Adipose tissue (tissue), 3 donors: Measurements from ENCODE around the gene ASB10. TPM values are rescaled to one million over a fixed set of nuclear protein-coding genes. Genes with fewer than 3 reads are reported as not detected.

ENCODE experiments used
- H3K27ac ChIP-seq: one replicate; pipeline ENCODE4 v1.5.1; 2013; ENCODE audit warnings: low read depth, low read length
- WGBS, 3 donors: extraction: QIAGEN DNeasy Blood & Tissue Kit; methylation state at CpG; one replicate each; pipeline ENCODE4 v1.1.7; 2013; 5-methylcytosine and 5-hydroxymethylcytosine counted together
- polyA plus RNA-seq, 3 donors: library from polyadenylated mRNA; stranded (reverse); fragments of 200-250 nt; gene quantifications; one replicate each; pipeline ENCODE4 v1.2.3, GENCODE V29; 2013
- donor health status: healthy with polysubstance abuse.
- donor health status: Bipolar disorder and iron deficiency.
- donor health status: healthy.

Gene ASB10
- polyA plus RNA-seq, 3 donors, result not detected

DNA sequence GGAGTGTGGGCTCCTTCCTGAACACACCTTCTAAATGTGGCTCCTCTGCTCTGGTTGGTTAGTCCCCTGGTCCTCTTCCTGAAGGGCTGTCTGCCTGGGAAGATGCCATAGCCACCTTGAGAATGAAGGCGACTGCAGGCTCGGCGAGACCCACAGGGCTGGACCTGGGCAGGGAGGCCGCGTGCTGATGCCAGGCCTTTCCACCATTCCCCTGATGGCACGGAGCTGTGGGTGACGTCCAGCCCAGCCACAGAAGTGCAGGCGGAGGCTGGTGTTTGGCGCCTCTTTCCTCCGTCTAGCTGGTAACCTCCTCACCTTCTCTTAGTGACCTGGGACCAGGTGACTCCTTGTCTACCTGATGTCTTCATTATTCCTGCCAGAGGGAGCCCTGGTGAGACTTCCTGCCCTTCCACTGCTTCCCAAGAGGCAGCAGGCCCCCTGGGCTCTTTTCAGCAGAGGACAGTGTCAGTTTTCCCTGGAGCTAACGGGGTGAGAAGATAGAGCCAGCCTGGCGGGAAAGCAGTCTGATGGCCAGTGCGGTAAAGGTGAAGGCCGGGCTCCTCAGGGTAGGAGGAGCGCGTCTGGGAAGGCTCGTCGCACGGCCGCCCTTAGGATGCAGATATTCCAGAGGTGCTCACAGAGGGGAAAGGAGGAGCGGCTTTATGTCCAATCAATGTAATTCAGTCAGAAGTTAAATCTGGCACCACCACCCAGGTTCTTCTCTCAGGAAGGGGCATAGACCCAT lies 54.4 kb downstream of the ASB10 start:
- H3K27ac ChIP-seq, result no peak overlapping the region
- WGBS, 3 donors, result 94 to 96% (median 95%) methylated on average over 21 of the region's 21 CpGs

DNA sequence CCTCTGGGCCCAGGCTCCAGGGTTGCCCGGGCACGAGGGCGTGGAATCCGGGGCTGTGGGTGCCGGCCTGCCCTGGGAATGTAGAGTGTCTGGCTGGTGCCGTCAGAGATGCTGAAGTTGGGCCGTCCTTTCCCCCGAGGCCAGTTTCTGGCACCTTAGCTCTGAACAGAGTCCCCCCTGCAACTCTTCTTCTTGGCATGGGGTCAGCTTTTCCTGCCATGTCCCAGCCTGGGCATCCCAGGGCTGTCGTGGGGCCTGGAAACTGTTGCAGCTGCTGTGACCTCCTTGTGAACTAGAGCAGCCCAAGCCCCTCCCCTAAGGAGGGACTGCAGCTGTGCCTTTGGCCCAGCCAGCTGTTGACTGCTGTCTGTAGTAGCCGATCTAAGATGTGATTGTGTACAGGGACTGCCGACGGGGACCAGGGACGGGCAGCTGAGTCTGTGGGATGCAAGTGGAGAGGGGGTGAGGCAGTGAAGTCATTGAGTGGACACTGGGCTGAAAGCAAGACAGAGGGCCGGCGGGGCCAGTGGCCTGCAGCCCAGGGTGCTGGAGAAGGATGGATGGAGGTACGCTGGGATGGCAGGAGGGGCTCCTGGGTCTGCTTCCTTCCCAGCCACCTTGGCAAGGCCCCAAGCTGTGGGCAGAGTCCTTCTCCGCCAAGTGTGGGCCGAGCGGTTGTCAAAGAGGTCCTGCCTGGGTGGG lies 55.3 kb downstream of the ASB10 start:
- H3K27ac ChIP-seq, result no peak overlapping the region
- 74 to 80% (median 78%) methylated on average over 19 of the region's 19 CpGs for WGBS, 3 donors

DNA sequence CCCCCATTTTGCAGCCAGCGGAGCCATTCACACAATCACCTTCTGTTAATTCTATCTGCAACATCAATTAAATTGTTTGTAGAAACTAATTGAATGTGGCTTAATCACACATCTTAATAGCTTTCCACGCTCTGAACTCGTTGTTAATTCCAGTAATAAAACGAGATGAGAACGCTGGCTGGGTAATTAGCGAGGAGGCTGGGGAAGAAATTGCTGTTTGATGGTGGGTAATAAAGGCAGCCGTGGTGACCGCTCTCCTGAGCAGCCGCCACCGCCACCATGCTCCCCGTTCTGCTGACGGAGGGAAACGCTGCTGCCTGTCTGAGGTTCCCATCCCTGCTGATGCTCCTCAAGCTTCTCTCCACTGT lies 55.8 kb downstream of the ASB10 start:
- no peak overlapping the region for H3K27ac ChIP-seq
- 87 to 94% (median 93%) methylated on average over 13 of the region's 13 CpGs for whole genome bisulfite sequencing, 3 donors

DNA sequence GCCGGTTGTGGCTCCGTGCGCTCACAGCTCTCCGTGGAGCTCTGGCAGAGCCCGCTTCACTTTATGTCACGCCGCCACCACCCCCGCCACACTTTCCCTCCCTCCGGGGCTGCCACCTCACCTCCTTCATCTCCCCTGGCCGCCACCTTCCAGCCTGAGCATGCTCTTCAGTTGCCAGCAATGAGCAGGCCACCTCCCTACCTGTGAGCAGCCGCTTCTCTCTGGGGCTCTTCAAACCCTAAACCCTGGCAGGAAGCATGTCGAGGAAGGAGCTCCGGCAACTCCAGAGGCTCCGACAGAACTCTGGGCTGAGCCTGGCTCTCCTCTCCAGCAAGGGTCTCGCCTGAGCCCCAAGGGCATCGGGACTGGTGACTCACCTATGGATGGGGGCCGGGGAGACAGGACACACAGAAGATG lies 56.3 kb downstream of the ASB10 start:
- H3K27ac ChIP-seq, result no peak overlapping the region
- WGBS, 3 donors, result 90 to 96% (median 92%) methylated on average over 17 of the region's 17 CpGs

DNA sequence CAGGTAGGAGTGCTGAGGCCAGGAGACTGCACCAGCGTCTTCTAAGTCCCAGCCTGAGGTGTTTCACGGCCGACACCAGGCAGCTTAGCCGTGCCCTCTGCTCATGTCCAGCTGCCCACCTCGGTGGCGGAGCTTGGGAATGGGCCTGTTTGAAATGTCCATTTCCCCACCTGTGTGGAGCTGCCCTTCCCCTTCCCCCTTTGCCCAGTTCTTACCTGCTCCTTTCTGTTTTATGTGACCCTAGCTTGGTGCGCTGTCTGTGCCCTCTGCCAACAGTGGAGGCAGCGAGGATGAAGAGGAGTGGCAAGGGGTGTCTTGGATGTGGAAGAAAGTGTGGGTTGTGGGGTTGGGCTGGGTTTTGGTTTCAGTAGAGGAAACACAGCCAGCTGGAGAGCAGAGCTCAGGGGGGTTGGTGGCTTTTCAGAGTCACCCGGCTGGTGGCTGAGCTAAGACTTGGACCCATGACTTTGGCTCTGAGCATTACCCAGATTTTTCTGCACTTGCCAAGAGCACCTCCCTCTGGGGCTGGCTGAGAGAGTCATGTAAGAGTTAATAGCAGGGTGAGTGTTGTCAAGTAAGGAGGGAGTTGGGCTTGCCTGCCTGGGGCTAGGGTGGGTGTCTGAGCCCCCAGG lies 57.0 kb downstream of the ASB10 start:
- WGBS, 3 donors, result 92 to 95% (median 93%) methylated on average over 9 of the region's 9 CpGs
- no peak overlapping the region for H3K27ac ChIP-seq

DNA sequence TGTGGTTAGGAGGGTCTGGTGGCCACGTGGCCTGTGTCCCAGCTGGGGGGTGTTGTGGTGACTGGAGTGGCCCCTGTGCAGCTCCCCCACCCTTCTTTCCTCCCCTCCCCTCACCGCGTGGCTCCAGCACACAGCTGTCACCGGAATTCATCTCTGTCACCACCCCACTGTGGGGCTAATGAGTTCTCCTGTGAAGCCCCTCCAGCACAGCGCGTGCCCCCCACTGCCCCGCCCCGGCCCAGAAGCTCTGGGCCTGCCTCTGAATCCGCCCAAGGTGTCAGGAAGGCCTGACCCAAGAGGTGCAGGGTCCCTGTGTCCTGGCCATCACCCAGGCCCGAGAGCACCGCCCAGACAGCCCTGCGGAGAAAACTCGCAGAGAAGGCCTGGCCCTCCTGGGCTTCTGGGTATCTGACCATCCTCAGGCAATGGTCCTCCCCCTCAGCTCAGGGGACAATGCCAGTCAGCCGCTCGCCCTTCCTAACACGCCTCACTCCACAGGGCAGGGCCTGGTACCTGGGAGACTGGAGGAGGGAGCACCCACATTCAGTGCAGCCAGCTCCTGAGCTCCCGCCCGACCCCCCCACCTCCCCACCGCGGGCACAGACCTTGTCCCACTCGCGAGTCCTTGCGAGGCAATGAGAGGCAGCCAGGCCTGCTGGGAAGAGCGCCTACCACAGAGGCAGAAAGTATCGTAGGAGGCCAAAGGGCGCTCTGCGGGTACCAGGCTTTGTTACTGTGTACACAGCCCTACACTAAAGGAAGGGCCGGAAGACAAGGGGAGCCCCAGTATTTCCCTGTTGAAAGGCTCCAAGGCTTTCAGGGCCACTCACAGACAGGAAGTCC lies 57.7 kb downstream of the ASB10 start:
- no peak overlapping the region for H3K27ac ChIP-seq
- 89 to 91% (median 90%) methylated on average over 24 to 28 of the region's 28 CpGs for WGBS, 3 donors

DNA sequence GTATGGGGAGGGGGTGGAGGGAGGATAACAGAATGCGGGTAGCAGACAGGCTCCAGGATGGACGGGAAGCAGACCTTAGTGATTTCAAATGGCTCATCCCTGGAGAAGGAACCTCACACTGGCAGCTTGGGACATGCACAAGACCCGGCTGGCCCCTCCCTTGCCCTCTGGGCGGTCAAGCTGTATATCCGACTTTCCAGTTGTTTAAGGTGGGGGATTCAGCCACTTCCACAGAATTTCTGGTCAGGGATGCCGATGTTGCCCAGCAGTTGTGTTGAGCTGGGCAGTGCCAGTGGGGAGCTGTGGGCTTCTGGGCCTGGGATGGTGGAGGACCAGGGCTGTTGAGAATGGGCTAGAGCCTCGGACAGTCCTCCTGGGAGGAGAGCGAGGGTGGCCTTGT lies 58.3 kb downstream of the ASB10 start:
- WGBS, 3 donors, result 95 to 96% (median 95%) methylated on average over 8 of the region's 8 CpGs

DNA sequence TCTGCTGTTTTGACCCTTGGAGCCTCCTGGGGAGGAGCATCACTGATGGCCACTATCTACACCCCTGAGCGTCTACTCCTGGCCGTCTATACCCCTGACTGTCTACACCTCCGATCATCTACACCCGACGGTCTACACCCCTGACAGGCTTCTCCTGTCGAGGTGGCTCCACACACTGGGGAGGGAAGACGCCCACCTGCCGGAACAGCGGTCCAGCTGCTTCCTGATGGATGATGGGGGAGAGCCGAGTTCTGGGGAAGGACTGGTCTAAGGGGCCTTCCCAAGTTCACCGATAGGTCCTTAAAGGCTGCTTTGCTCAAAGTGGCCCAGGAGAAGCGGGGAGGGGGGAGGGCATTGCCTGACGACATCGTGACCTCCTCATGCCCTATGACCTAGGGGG lies 58.9 kb downstream of the ASB10 start:
- WGBS, 3 donors, result 80 to 92% (median 81%) methylated on average over 14 of the region's 14 CpGs
- H3K27ac ChIP-seq, result no peak overlapping the region

More for the DNA sequence above, 58.3 kb downstream of the ASB10 start:
- H3K27ac ChIP-seq, result no peak overlapping the region

DNA sequence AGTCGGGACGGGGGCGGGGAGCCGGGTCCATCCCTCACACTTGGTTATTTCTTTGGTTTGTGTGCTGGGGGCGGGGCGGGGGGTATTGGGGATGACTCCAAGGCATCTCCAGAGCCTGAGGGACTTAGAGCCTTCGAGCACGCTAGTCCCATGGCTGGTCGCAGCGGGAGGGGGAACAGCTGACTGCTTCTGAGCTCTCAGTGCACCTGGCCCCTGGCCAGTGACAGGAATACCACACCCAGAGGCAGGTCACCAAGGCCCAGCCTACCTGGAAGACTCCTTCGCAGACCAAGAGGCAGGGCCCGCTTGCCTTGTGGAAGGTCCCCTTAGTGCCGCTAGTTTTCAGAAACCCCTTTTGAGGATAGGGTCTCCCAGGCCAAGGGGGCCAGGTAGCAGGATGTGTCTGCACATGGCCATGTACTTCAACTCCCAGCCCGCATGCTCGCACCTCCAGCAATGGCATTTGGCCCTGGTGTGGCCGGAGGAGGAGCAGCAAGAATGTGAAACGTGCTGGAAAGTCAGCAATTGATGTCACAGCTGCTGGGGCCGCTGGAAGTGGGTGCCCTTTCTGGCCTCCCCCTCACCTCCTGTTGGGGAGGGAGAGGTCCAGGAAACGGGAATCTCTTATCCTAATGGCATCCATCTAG lies 60.4 kb downstream of the ASB10 start:
- WGBS, 3 donors, result 74 to 82% (median 76%) methylated on average over 19 of the region's 19 CpGs
- no peak overlapping the region for H3K27ac ChIP-seq

DNA sequence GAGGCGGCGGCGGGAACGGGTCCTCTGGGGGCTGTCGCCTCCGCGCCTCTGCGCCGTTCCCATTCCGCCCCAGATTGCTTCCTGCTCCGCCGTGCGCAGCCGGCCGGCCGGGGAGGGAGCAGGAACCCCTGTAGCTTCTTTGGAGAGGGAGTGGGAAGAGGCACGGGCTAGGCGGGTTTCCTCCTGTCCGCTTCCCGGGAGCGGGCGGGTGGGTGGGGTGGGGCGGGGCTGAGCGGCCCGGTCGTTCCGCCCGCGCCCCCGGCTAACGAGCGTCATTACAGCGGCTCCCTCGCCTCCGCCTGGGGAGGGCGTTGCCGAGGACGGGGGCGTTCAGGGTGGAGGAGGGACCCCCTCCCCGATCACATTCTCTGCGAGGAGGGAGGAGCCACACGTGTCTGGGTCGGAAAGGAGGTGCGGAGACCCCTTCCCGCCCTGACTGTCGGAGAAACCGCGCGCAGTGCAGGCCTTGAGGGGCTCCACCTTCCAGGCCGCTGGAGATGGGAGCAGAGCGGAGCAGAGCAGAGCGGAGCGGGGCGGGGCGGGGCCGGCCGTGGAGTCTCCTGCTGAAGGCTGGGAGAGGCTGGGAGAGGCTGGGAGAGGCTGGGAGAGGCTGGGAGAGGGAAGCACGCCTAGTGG lies 61.1 kb downstream of the ASB10 start:
- 48 to 57% (median 57%) methylated on average over 47 to 58 of the region's 58 CpGs for WGBS, 3 donors
- no peak overlapping the region for H3K27ac ChIP-seq

Other genes starting within 250 kb of the ASB10 start
- gene KCNH2, start 208.9 kb downstream of the ASB10 start, polyA plus RNA-seq, result 1 to 10 TPM in 1 of 3 donors, under 1 TPM in 2; 0.19 to 3.4 (median 0.22) TPM
- gene NOS3, start 196.2 kb downstream of the ASB10 start, polyA plus RNA-seq, result 10 to 100 TPM in 2 of 3 donors, 1 to 10 TPM in 1; 4.1 to 36.9 (median 23.3) TPM
- 1 to 10 TPM in 1 of 3 donors, under 1 TPM in 2; 0.11 to 2.1 (median 0.37) TPM for gene ATG9B, start 162.8 kb downstream of the ASB10 start, polyA plus RNA-seq
- 10 to 100 TPM; 11.2 to 24.0 (median 14.6) TPM for gene ABCB8, start 158.8 kb downstream of the ASB10 start, polyA plus RNA-seq
- gene ASIC3, start 138.7 kb downstream of the ASB10 start, polyA plus RNA-seq, result 1 to 10 TPM; 1.3 to 7.6 (median 2.8) TPM
- gene CDK5, start 129.4 kb downstream of the ASB10 start, polyA plus RNA-seq, result 1 to 10 TPM; 5.9 to 9.1 (median 7.8) TPM
- gene SLC4A2, start 127.7 kb downstream of the ASB10 start, polyA plus RNA-seq, result 10 to 100 TPM; 63.7 to 73.3 (median 64.8) TPM
- 100 to 1,000 TPM in 1 of 3 donors, 10 to 100 TPM in 2; 53.0 to 104 (median 91.8) TPM for gene FASTK, start 106.4 kb downstream of the ASB10 start, polyA plus RNA-seq
- 10 to 100 TPM; 33.3 to 56.8 (median 44.0) TPM for gene TMUB1, start 103.8 kb downstream of the ASB10 start, polyA plus RNA-seq
- 10 to 100 TPM; 35.9 to 67.0 (median 51.9) TPM for gene AGAP3, start 100.8 kb downstream of the ASB10 start, polyA plus RNA-seq
- gene GBX1, start 19.6 kb downstream of the ASB10 start, polyA plus RNA-seq, result not detected
- not detected for gene H2BK1, start 23.2 kb upstream of the ASB10 start, polyA plus RNA-seq
- gene ABCF2, start 40.0 kb upstream of the ASB10 start, polyA plus RNA-seq, result 10 to 100 TPM; 11.3 to 32.4 (median 20.1) TPM
- 10 to 100 TPM in 2 of 3 donors, 1 to 10 TPM in 1; 9.9 to 19.1 (median 10.9) TPM for gene CHPF2, start 45.2 kb upstream of the ASB10 start, polyA plus RNA-seq
- gene SMARCD3, start 61.4 kb upstream of the ASB10 start, polyA plus RNA-seq, result 10 to 100 TPM; 10.8 to 44.8 (median 32.2) TPM
- gene NUB1, start 154.6 kb upstream of the ASB10 start, polyA plus RNA-seq, result 10 to 100 TPM; 25.0 to 40.6 (median 29.1) TPM
- gene WDR86, start 222.8 kb upstream of the ASB10 start, polyA plus RNA-seq, result 10 to 100 TPM in 2 of 3 donors, 1 to 10 TPM in 1; 1.3 to 20.0 (median 13.6) TPM